IMR-90 (cell line): Measurements from ENCODE around the gene SVBP.

ENCODE experiments used
- MXI1 ChIP-seq: IDR thresholded peaks from 2 replicates; pipeline ENCODE4 v1.6.1; 2012; ENCODE audit warnings: low read depth, mild to moderate bottlenecking, low read length, moderate library complexity, borderline replicate concordance
- POLR2A ChIP-seq: IDR thresholded peaks from 2 replicates; pipeline ENCODE4 v1.6.1; 2012; ENCODE audit warnings: mild to moderate bottlenecking, low read depth, low read length
- RAD21 ChIP-seq: IDR thresholded peaks from 2 replicates; pipeline ENCODE4 v1.6.1; 2012; ENCODE audit warnings: low read length, improper control_type of control experiment
- USF2 ChIP-seq: fragments of 150-350 bp; IDR thresholded peaks from 2 replicates; pipeline ENCODE4 v1.6.1; 2017; ENCODE audit warnings: mild to moderate bottlenecking, antibody characterized with exemption, low read length, low read depth
- TF ChIP-seq, protein P1 (sequence below): conservative IDR thresholded peaks from 2 replicates; pipeline ENCODE4 v1.5.1; 2012; ENCODE audit warnings: mild to moderate bottlenecking, low read depth, low read length, improper control_type of control experiment

DNA sequence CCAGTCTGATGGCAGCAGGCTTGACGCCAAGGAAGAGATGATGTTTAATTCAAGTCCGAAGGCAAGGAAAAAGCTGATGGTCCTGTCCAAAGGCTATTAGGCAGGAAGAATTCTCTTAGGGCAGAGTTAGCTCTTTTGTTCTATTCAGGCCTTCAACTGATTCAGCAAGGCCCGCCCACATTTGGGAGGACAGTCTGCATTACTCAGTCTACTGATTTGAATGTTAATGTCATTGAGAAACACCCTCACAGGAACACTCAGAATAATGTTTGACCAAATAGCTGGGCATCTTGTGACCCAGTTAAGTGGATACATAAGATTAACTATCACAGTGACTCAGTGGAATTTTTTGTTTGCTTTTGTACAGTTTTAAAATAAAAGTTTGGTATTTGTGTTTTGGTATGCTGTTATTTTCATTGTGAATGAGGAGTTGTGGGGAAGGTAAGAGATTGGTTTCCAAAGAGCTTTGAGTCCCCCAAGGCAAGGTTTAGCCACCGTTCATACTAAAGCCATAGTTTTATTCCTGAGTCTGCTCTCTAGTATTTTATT is 27.5 kb upstream of the SVBP start:
- TF ChIP-seq, protein P1, sequence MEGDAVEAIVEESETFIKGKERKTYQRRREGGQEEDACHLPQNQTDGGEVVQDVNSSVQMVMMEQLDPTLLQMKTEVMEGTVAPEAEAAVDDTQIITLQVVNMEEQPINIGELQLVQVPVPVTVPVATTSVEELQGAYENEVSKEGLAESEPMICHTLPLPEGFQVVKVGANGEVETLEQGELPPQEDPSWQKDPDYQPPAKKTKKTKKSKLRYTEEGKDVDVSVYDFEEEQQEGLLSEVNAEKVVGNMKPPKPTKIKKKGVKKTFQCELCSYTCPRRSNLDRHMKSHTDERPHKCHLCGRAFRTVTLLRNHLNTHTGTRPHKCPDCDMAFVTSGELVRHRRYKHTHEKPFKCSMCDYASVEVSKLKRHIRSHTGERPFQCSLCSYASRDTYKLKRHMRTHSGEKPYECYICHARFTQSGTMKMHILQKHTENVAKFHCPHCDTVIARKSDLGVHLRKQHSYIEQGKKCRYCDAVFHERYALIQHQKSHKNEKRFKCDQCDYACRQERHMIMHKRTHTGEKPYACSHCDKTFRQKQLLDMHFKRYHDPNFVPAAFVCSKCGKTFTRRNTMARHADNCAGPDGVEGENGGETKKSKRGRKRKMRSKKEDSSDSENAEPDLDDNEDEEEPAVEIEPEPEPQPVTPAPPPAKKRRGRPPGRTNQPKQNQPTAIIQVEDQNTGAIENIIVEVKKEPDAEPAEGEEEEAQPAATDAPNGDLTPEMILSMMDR = no peak
- TF ChIP-seq POLR2A = no peak
- no peak for TF ChIP-seq RAD21
- TF ChIP-seq MXI1 = no peak
- TF ChIP-seq USF2 = no peak
